ENCODE results near the gene BARD1.
A peak's percentile ranks its signal among the peaks of the same experiment; 100 is the strongest.

BARD1 gene

GRCh38 chr2:214808981-214809750, at the start of gene BARD1:
Gene BARD1 (minus strand): TSS chr2:214809683. CDS start chr2:214809569, 114 bp downstream.
- H3K4me1 ChIP-seq (ENCODE audit: low read depth, poor library complexity, severe bottlenecking) = peaks cover 31% of the 10 kb centered on the region
- H3K27ac ChIP-seq = peak within 1 kb of the TSS; percentile 94
- H3K9ac ChIP-seq = peak within 1 kb of the TSS; percentile 90
- no peaks in the 10 kb centered on the region for H3K36me3 ChIP-seq (ENCODE audit: insufficient read depth)
- peak within 1 kb of the TSS; percentile 88 for H2AFZ ChIP-seq (ENCODE audit: low read depth)
- peaks cover 19% of the 10 kb centered on the region for H4K20me1 ChIP-seq (ENCODE audit: insufficient read depth)
- TF ChIP-seq, protein P1, sequence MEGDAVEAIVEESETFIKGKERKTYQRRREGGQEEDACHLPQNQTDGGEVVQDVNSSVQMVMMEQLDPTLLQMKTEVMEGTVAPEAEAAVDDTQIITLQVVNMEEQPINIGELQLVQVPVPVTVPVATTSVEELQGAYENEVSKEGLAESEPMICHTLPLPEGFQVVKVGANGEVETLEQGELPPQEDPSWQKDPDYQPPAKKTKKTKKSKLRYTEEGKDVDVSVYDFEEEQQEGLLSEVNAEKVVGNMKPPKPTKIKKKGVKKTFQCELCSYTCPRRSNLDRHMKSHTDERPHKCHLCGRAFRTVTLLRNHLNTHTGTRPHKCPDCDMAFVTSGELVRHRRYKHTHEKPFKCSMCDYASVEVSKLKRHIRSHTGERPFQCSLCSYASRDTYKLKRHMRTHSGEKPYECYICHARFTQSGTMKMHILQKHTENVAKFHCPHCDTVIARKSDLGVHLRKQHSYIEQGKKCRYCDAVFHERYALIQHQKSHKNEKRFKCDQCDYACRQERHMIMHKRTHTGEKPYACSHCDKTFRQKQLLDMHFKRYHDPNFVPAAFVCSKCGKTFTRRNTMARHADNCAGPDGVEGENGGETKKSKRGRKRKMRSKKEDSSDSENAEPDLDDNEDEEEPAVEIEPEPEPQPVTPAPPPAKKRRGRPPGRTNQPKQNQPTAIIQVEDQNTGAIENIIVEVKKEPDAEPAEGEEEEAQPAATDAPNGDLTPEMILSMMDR (conservative IDR thresholded peaks at IDR 0.05; ENCODE audit: low read depth, low read length) = no peak
- H3K4me3 ChIP-seq (IDR thresholded peaks at IDR 0.05; ENCODE audit: insufficient read depth, low read depth, low read length) = peak within 1 kb of the TSS; percentile 59
- H3K27me3 ChIP-seq (ENCODE audit: insufficient read depth, low read depth) = no peaks in the 10 kb centered on the region
- H3K4me2 ChIP-seq = peak within 1 kb of the TSS; percentile 56
- H3K79me2 ChIP-seq (ENCODE audit: insufficient read depth, low read depth) = peaks cover 49% of the 10 kb centered on the region

DNA sequence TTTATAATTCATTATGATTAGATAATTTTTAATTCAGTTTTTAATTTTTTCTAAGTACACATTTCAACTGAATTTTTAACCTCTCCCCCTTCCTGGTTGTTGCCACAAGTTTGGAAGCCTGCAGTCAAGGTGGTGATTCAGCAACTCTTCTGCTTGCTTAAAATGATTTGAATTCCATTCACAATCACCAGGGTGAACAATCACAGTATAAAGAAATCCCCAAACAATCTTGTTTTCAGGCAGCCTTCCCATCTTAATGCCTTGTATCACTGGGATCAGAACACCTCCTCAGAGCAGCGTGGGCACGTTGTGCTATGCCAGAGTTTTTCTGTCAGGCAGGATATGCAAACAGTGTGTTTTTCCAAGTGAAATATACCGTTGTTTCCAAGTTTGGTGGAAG, 46.7 kb upstream of the BARD1 start:
- no peaks in the 10 kb centered on the region for H3K79me2 ChIP-seq (ENCODE audit: insufficient read depth, low read depth)
- H3K4me2 ChIP-seq = no peak overlapping the region
- TF ChIP-seq, protein P1 (conservative IDR thresholded peaks at IDR 0.05; ENCODE audit: low read depth, low read length) = no peak
- H3K9ac ChIP-seq = no peak overlapping the region
- H3K27ac ChIP-seq = no peak overlapping the region
- H3K4me3 ChIP-seq (IDR thresholded peaks at IDR 0.05; ENCODE audit: insufficient read depth, low read depth, low read length) = no peak overlapping the region
- H2AFZ ChIP-seq (ENCODE audit: low read depth) = no peak overlapping the region
- no peaks in the 10 kb centered on the region for H3K4me1 ChIP-seq (ENCODE audit: low read depth, poor library complexity, severe bottlenecking)
- H3K27me3 ChIP-seq (ENCODE audit: insufficient read depth, low read depth) = no peaks in the 10 kb centered on the region
- H3K36me3 ChIP-seq (ENCODE audit: insufficient read depth) = no peaks in the 10 kb centered on the region
- no peaks in the 10 kb centered on the region for H4K20me1 ChIP-seq (ENCODE audit: insufficient read depth)

GRCh38 chr2:214853906-214854305, 44.4 kb upstream of the BARD1 start:
- H4K20me1 ChIP-seq (ENCODE audit: insufficient read depth) = no peaks in the 10 kb centered on the region
- H3K36me3 ChIP-seq (ENCODE audit: insufficient read depth) = no peaks in the 10 kb centered on the region
- H3K27me3 ChIP-seq (ENCODE audit: insufficient read depth, low read depth) = no peaks in the 10 kb centered on the region
- no peak overlapping the region for H2AFZ ChIP-seq (ENCODE audit: low read depth)
- no peak overlapping the region for H3K4me2 ChIP-seq
- no peaks in the 10 kb centered on the region for H3K4me1 ChIP-seq (ENCODE audit: low read depth, poor library complexity, severe bottlenecking)
- no peaks in the 10 kb centered on the region for H3K79me2 ChIP-seq (ENCODE audit: insufficient read depth, low read depth)
- no peak overlapping the region for H3K9ac ChIP-seq
- H3K27ac ChIP-seq = no peak overlapping the region
- TF ChIP-seq, protein P1 (conservative IDR thresholded peaks at IDR 0.05; ENCODE audit: low read depth, low read length) = no peak
- H3K4me3 ChIP-seq (IDR thresholded peaks at IDR 0.05; ENCODE audit: insufficient read depth, low read depth, low read length) = no peak overlapping the region

DNA sequence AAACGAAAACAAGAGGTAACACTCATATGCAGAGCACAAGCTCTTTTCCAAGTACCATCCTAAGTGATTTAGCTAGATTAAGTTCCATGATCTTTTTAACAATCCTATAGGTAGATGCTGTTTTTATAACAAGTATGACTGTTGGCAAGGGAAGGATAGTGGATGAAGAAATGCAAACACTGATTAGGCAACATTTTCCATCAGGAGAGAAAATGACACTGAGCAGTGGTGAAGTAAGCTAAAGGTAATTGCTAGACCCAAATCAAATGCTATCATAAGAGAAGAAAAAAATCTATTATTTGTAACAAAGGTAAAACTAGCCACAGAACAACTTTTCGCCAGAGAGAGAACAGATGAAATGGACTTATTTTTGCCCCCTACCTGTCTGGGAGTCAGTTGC, 34.3 kb upstream of the BARD1 start:
- H3K4me2 ChIP-seq = no peak overlapping the region
- H3K9ac ChIP-seq = no peak overlapping the region
- H3K4me3 ChIP-seq (IDR thresholded peaks at IDR 0.05; ENCODE audit: insufficient read depth, low read depth, low read length) = no peak overlapping the region

More for the DNA sequence above, 34.3 kb upstream of the BARD1 start:
- TF ChIP-seq, protein P1 (conservative IDR thresholded peaks at IDR 0.05; ENCODE audit: low read depth, low read length) = no peak
- H3K36me3 ChIP-seq (ENCODE audit: insufficient read depth) = no peaks in the 10 kb centered on the region
- no peak overlapping the region for H3K27ac ChIP-seq
- no peaks in the 10 kb centered on the region for H3K27me3 ChIP-seq (ENCODE audit: insufficient read depth, low read depth)
- no peaks in the 10 kb centered on the region for H3K79me2 ChIP-seq (ENCODE audit: insufficient read depth, low read depth)
- peaks cover 4% of the 10 kb centered on the region for H3K4me1 ChIP-seq (ENCODE audit: low read depth, poor library complexity, severe bottlenecking)
- no peaks in the 10 kb centered on the region for H4K20me1 ChIP-seq (ENCODE audit: insufficient read depth)
- no peak overlapping the region for H2AFZ ChIP-seq (ENCODE audit: low read depth)
